ENCODE results near the gene AVPI1.

DNA sequence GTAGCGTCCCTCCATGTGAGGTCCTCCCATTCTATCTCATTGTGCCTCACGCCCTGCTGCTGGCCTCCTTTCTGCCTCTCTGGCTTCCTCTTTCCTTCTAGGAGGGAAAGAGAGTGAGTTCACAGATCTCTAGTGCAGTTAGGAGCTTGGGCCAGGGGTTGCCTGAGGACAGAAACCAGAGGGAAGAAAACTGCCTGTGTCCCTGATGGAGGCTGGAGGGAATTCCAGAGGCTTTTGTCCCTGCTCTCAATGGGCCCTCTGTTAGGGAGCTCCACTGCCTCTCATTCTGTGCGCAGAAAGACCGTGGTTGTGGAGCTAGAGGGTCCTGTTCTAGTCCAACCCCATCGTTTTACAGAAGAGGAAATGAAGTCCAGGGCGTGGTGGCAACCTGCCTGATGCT, 31.1 kb upstream of the AVPI1 start:
- TF ChIP-seq, protein P1, sequence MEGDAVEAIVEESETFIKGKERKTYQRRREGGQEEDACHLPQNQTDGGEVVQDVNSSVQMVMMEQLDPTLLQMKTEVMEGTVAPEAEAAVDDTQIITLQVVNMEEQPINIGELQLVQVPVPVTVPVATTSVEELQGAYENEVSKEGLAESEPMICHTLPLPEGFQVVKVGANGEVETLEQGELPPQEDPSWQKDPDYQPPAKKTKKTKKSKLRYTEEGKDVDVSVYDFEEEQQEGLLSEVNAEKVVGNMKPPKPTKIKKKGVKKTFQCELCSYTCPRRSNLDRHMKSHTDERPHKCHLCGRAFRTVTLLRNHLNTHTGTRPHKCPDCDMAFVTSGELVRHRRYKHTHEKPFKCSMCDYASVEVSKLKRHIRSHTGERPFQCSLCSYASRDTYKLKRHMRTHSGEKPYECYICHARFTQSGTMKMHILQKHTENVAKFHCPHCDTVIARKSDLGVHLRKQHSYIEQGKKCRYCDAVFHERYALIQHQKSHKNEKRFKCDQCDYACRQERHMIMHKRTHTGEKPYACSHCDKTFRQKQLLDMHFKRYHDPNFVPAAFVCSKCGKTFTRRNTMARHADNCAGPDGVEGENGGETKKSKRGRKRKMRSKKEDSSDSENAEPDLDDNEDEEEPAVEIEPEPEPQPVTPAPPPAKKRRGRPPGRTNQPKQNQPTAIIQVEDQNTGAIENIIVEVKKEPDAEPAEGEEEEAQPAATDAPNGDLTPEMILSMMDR (optimal IDR thresholded peaks at IDR 0.05 in 1 of 3, IDR thresholded peaks at IDR 0.05 in 1 of 3, conservative IDR thresholded peaks at IDR 0.05 in 1 of 3; ENCODE audit: extremely low read depth in 1 of 3, insufficient read depth in 2 of 3, low read length in 3 of 3) = no peak
- no peak for TF ChIP-seq EZH2 (IDR thresholded peaks at IDR 0.05; ENCODE audit: low read length)
